Measurements from ENCODE around the gene TM7SF2. TPM values are rescaled to one million over a fixed set of nuclear protein-coding genes. Genes with fewer than 3 reads are reported as not detected.

TM7SF2 gene
- total RNA-seq, 1 experiment from 2014 or later = 73.8 TPM

- H3K4me3 Mint-ChIP-seq (ENCODE audit: unreplicated experiment) = no peak overlapping the region
- intact Hi-C loops (cut with micrococcal nuclease; ENCODE audit: unreplicated experiment) = no loop called here
- H3K4me1 ChIP-seq = 0 out of 2 replicates have a peak, but pooled peaks cover 5% of the 10 kb centered on the region
- peak in 1 of 2 experiments; percentile 32 for DNase-seq
- H3K27me3 Mint-ChIP-seq (ENCODE audit: insufficient read depth, unreplicated experiment) = no peaks in the 10 kb centered on the region
- no peak overlapping the region for H3K4me3 ChIP-seq (ENCODE audit: low read depth, low read length)
- peaks cover 10% of the 10 kb centered on the region for H3K36me3 ChIP-seq (ENCODE audit: control insufficient read depth, insufficient read depth, low read length)
- H3K27me3 ChIP-seq (replicated peaks; ENCODE audit: control insufficient read depth, insufficient read depth, low read length) = no peaks in the 10 kb centered on the region
- peaks cover 74% of the 10 kb centered on the region for H3K36me3 Mint-ChIP-seq (ENCODE audit: insufficient read depth, unreplicated experiment)
- H3K4me1 Mint-ChIP-seq (ENCODE audit: low read depth, unreplicated experiment) = no peaks in the 10 kb centered on the region
- CTCF ChIA-PET = interaction anchor here (0.6 to 1.2 kb wide), 3 partner anchors 18 to 1152 kb away, joined by 3 read pairs; no protein-coding TSS in a partner anchor
- H3K9me3 Mint-ChIP-seq (ENCODE audit: unreplicated experiment) = no peaks in the 10 kb centered on the region
- BruUV-seq (replicated peaks) = no TSS peak
- no peak for TF ChIP-seq CTCF (IDR thresholded peaks at IDR 0.05; ENCODE audit: insufficient read depth in 1 of 2, low read depth in 1 of 2, low read length in 1 of 2, severe bottlenecking in 1 of 2, unreplicated experiment in 1 of 2)
- POLR2A ChIA-PET = no interaction called here
- H3K9me3 ChIP-seq = no peaks in the 10 kb centered on the region
- H3K27ac Mint-ChIP-seq (ENCODE audit: unreplicated experiment) = no peak overlapping the region
Measured at GRCh38 chr11:65128182-65129145, 16.8 kb downstream of the TM7SF2 start.

GRCh38 chr11:65129649-65130441 lies 18.2 kb downstream of the TM7SF2 start:
- no peaks in the 10 kb centered on the region for H3K9me3 ChIP-seq
- no peak overlapping the region for H3K4me3 ChIP-seq (ENCODE audit: low read depth, low read length)
- peak in 1 of 2 experiments; percentile 40 for DNase-seq
- no TSS peak for BruUV-seq (replicated peaks)
- H3K36me3 Mint-ChIP-seq (ENCODE audit: insufficient read depth, unreplicated experiment) = peaks cover 81% of the 10 kb centered on the region
- H3K4me1 Mint-ChIP-seq (ENCODE audit: low read depth, unreplicated experiment) = no peaks in the 10 kb centered on the region
- no peak overlapping the region for H3K4me3 Mint-ChIP-seq (ENCODE audit: unreplicated experiment)
- no peaks in the 10 kb centered on the region for H3K27me3 Mint-ChIP-seq (ENCODE audit: insufficient read depth, unreplicated experiment)
- H3K36me3 ChIP-seq (ENCODE audit: control insufficient read depth, insufficient read depth, low read length) = peaks cover 9% of the 10 kb centered on the region
- H3K9me3 Mint-ChIP-seq (ENCODE audit: unreplicated experiment) = no peaks in the 10 kb centered on the region
- TF ChIP-seq CTCF (IDR thresholded peaks at IDR 0.05; ENCODE audit: insufficient read depth in 1 of 2, low read depth in 1 of 2, low read length in 1 of 2, severe bottlenecking in 1 of 2, unreplicated experiment in 1 of 2) = no peak
- 0 out of 2 replicates have a peak, but pooled peaks cover 5% of the 10 kb centered on the region for H3K4me1 ChIP-seq
- intact Hi-C loops (cut with micrococcal nuclease; ENCODE audit: unreplicated experiment) = no loop called here
- H3K27me3 ChIP-seq (replicated peaks; ENCODE audit: control insufficient read depth, insufficient read depth, low read length) = no peaks in the 10 kb centered on the region
- ChIA-PET POLR2A (interaction anchor here (2.1 kb wide), 1 partner anchor 8 kb away, joined by 10 read pairs; the partner anchor contains the start of genes FAU and MRPL49), CTCF (interaction anchor here (0.5 to 1.2 kb wide), 3 partner anchors 19 to 157 kb away, joined by 3 to 7 read pairs (median 3); no protein-coding TSS in a partner anchor)
- no peak overlapping the region for H3K27ac Mint-ChIP-seq (ENCODE audit: unreplicated experiment)

Measured in Caco-2 (cell line).